DMS53 (cell line): Measurements from ENCODE around the gene SLC7A10.
"Not testable (repeated sequence)": the region's sequence is repeated elsewhere in the genome, so short reads cannot be mapped to it uniquely, and the experiment has no call there.

Experiments used
- DNase-seq: peaks from one replicate; lab custom pipeline; 2025; lab: John Stamatoyannopoulos, UW

Gene SLC7A10

DNA sequence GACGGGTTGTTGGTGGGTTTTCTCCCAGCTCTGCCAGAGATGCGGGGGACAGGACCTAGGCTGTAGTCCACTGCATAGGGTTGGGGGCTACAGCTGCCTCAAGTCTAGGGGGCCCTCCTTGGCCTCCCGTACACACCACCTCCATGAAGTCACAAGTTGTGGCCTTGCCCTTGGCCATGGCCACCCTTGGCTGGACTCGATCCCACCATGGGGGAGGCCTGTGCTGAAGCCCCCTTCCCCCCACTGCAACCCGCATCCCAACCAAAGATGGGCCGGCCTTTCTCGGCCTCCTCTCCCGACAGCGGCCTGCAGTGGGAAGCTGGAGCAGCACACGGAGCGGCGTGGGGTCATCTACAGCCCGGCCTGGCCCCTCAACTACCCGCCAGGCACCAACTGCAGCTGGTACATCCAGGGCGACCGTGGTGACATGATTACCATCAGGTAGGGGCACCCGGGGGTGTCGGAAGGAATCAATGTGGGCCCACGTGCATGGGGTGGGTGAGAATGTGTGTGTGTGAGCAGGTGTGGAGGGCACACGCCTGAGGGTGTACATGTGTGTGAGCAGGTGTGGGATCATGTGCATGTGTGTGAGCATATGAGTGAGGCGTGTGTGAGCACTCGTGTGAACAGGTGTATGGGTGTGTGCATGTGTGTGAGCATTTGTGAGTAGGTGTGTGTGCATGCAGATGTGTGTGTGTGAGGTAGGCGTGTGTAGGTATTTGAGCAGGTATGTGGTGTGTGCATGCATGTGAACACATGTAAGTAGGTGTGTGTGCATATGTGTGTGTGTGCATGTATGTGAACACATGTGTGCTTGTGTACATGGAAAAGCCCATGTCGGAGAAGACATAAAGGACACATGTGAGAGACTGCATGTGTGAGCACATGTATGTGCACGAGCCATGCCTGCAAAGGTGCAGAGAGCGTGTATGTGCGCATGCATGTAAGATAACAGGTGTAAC, 22.8 kb downstream of the SLC7A10 start:
- no peak for DNase-seq

DNA sequence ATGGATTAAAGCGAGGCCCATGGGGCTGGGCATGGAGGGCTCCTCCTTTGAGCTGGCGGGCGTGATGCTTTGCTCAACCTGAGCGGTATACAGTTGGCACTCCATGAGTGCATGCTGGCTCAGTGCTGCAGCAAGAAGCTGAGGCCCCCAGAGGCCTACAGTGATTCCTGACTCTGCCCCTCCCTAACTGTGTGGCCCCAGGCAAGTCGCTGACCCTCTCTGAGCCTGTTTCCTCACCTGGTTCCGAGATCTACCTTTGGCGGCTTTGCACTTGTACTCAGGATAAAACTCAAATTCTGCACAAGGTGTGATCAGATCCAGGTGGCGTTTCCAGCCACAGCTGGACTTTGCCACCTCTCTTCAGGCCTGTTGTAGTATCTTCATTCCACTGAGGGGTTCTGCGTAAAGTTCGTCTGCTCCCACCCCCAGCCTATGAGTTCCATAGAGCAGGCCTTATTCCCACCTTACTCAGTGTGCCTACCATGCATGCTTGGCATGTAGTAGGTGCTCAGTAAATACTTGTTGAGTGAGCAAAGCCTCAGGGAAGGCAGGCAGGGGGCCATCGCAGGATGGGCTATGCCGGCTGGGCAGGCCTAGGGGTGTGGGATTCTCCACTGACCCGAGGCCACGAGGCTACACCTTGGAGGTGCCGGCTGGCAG, 23.6 kb downstream of the SLC7A10 start:
- DNase-seq = no peak

DNA sequence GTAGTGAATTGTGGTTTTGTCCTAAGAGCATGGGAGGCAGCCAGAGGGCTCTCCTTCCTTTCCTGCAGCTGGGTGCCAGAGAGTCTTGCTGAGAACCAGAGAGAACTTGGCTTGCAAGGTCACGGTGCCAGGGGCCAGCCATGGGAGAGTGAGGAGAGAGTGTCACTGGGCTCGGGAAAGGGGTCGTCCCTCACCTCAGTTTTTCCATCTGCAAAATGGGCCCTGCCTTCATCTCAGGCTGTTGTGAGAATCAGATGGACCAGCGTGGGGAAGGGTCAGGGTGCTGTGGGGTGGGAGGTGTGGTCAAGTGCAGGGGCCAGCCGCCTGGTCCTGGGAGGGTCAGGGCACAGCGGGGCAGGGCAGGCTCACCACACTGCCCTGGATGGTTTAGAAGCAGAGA, 24.2 kb downstream of the SLC7A10 start:
- DNase-seq = no peak

GRCh38 chr19:33199441-33200265, 26.0 kb downstream of the SLC7A10 start:
- peak; percentile 65 for DNase-seq

DNA sequence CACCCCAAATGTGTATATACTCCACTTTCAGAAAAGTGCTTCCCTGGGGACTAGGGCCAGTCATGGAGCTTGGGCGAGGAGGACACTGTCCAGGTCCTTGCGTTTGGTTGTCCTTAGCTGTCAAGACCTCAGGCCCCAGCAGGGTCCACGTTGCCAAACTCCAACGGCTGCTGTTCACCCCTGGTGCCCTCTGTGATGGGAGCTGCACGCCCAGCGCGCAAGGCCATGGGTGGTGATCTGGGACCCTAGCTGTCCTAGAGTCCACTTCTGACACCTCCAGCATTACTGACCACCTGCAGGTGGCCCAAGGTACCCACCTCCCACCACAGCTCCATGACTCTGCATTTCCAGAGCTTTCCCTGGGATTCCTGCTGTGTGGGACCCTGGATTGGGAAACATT, 27.5 kb downstream of the SLC7A10 start:
- DNase-seq = no peak

DNA sequence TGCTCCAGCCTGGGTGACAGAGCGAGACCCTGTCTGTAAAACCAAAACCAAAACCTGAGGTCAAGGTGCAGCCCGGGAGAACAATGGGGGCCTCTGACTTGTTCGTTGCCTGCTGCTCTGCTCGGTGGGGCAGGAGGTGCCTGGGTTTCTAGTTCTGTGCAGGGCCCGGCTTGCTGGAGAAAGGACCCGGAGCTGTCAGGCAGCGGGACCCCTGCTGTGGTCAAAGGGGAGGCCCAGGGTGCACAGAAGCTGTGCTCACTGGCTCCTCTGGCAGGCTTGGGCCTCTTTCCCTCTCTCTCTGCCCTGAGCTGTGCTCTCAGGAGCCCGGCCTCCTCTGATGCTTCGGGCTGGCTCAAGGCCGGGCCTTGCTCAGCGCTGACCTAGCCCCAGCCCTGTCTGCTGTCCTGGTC, 28.1 kb downstream of the SLC7A10 start:
- no peak for DNase-seq

DNA sequence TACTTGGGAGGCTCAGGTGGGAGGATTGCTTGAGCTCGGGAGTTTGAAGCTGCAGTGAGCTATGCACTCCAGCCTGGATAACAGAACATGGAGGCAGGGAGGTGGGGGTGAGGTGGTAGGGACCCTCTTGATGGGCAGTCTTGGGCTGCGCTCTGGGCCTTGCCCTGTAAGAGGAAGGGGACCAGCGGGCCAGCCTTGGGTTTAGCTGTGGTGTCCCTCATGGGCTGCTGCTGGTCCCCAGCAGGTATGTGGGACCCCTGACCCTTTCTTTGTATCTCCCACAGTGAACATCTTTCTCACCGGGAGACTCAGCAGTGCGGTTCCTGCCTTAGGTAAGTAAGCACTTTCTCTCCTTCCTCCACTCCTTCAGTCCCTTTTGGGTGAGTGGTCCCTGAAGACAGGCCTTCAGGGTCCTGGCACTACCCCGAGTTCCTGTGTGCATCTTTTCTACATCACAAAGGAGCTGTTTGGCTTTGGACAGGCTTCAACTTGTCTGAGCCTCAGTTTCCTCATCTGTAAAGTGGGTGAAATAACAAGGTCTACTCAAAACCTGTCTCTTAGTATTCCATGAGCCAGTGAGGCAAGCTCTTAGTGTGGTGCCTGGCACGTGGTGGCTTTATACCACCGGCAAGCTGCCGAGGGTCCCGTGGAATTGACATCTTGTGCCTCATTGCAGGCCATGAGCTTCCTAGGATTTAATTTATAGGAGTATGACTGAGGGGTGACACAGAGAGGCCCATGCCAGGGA, 29.0 kb downstream of the SLC7A10 start:
- DNase-seq = no peak

GRCh38 chr19:33195645-33196347, 29.9 kb downstream of the SLC7A10 start:
- DNase-seq = no peak

GRCh38 chr19:33194886-33195644, 30.6 kb downstream of the SLC7A10 start:
- peak; percentile 65 for DNase-seq

DNA sequence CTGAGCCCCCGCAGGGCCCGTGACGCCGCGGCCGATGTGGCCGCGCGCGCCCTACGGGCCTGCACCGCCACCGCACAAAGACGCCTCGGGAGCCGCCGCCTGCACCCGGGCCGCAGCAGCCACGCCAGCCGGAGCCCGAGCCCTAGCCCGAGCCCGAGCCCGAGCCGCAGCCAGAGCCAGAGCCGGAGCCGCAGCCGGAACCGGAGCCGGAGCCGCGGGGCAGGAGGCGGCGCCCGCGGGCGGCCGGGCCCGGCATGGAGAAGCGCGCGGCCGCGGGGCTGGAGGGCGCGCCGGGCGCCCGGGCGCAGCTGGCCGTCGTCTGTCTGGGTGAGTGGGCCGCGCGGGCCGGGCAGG, 31.1 kb downstream of the SLC7A10 start:
- DNase-seq = peak; percentile 73

GRCh38 chr19:33193865-33194362, 31.7 kb downstream of the SLC7A10 start, which contains the start of gene LRP3:
TSS of gene LRP3 (plus strand) at chr19:33194330. CDS start at chr19:33194786, 456 bp downstream.
- DNase-seq = peak; percentile 75

DNA sequence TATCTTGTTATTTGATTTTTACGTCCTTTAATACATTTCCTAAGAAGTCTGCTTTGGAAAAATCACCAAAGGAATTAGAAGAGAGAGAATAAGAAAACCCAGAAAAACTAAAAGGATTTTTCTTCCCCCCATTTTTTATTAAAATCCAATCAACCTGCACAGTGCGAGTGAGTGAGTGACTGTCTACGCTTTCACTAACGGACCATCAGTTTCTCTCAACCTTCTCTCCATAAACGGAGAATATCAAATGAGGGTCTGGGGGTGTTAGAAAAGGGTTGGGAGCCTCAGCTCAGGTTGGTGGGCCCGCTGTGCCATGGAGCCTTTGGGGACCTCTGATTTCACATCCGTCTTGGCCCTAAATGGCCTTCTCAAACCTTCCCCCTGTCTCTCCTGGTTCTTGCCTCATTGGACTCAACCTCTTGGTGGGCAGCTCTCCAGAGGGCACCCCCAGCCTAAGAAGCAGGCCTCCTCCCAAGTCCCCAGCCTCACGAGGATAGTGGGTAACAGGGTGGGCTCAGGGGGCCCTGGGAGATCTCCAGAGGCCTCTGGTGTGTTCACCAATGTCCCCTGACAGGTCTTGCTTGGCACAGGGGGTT, 32.3 kb downstream of the SLC7A10 start:
- no peak for DNase-seq

DNA sequence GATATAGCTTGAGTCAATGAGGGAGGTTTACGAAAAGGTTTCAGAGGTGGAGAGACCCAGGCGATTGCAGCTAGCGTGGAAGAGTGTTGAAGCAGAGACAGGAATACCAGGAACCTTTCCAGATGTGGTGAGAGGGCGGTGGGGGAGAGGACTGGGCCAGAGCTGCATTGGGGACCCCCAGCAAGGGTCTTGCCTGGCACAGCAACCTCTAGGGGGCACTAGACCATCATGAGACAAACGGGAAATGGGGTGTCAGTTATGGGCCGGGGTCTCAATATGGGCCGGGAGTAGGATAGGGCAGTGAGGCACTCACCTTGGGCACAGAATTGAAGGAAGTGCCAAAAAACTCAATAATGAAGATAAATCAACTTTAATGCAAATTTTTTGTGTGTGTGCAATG, 33.6 kb downstream of the SLC7A10 start:
- no peak for DNase-seq

- no peak for DNase-seq
Measured at GRCh38 chr19:33191501-33191900, 34.1 kb downstream of the SLC7A10 start.

DNA sequence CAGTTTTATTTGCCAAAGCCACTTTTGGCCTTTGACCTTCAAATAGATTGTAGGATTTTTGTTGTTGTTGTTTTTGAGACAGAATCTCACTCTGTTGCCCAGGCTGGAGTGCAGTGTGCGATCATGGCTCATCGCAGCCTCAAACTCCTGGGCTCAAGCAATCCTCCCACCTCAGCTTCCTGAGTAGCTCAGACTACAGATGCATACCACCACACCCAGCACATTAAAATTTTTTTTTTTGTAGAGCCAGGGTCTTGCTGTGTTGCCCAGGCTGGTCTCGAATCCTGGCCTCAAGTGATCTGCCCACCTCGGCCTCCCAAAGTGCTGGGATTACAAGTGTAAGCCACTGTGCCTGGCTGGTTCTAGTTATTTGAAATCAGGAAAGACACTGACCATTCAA, 34.6 kb downstream of the SLC7A10 start:
- not testable (repeated sequence) for DNase-seq

DNA sequence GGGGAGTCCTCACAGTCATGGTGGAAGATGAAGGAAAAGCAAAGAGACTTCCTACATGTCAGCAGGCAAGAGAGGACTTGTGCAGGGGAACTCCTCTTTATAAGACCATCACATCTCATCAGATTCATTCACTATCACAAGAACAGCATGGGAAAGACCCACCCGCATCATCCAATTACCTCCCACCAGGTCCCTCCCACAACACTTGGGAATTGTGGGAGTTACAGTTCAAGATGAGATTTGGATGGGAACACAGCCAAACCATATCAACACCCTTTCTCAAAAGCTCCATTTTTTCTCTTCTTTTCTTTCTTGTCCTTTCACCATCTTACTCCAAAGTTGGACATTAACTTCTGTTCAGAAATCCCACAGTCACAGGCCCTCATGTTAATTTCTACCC, 36.2 kb downstream of the SLC7A10 start:
- DNase-seq = no peak

GRCh38 chr19:33187183-33187540, 38.5 kb downstream of the SLC7A10 start:
- peak; percentile 39 for DNase-seq

DNA sequence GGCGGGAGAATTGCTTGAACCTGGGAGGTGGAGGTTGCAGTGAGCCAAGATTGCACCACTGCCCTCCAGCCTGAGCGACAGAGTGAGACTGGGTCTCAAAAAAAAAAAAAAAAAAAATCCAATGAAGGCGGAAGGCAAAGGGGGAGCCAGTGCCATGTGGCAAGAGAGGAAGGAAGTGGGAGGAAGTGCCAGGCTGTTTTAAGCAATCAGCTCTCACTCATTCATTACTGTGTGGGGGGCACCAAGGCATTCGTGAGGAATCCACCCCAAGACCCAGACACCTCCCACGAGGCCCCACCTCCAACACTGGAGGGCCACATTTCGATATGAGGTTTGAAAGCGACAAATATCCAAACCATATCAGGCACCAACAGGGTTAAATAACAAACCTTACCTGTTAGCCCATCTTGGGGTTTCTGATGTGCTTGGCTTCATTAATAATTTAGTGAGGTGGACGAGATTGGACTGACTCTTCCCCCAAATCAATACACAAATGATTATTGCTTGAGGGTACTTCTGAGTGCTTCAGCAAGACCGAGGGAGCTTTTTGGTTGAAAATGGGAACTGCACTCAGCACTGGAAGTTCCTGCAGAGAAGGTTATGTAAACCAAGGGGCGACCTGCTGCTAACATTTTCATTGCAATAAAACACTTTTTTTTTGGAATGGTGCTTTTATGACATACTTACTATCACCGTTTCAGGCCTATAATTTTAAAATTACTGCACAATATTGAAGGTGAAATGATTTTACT, 39.0 kb downstream of the SLC7A10 start:
- DNase-seq = no peak

- DNase-seq = peak; percentile 96
Measured at GRCh38 chr19:33177417-33177979, 48.2 kb downstream of the SLC7A10 start.
